SK-N-SH (cell line): ENCODE data around the gene USP4.

Source experiments
- CHD2 ChIP-seq: fragments of 150-350 bp; IDR thresholded peaks from 2 replicates; pipeline ENCODE4 v1.6.1; 2018; ENCODE audit warnings: low read length; ENCODE audit not compliant: partially characterized antibody
- CTCF ChIP-seq: fragments of 200-600 bp; sonication (generic); IDR thresholded peaks from 2 replicates; pipeline ENCODE4 v1.6.1; 2017; ENCODE audit warnings: antibody characterized with exemption, mild to moderate bottlenecking, moderate library complexity
- EP300 ChIP-seq, 2 experiments: IDR thresholded peaks; 2 replicates each; pipeline versions ENCODE4 v1.4.0 to v1.6.1; 2012; ENCODE audit warnings: borderline replicate concordance in 1 of 2, low read depth in 1 of 2, low read length in 1 of 2
- NRF1 ChIP-seq: IDR thresholded peaks from 2 replicates; pipeline ENCODE4 v1.6.1; 2012; ENCODE audit warnings: low read depth, mild to moderate bottlenecking, low read length
- PBX3 ChIP-seq: IDR thresholded peaks from 2 replicates; pipeline ENCODE4; 2012
- REST ChIP-seq: IDR thresholded peaks from 2 replicates; pipeline ENCODE4 v1.6.1; 2012; ENCODE audit warnings: mild to moderate bottlenecking, low read depth, low read length, moderate library complexity
- TCF12 ChIP-seq: IDR thresholded peaks from 2 replicates; pipeline ENCODE4 v1.4.0; 2012
- USF1 ChIP-seq: IDR thresholded peaks from 2 replicates; pipeline ENCODE4 v1.4.0; 2012; ENCODE audit warnings: low read depth, borderline replicate concordance
- YY1 ChIP-seq: IDR thresholded peaks from 2 replicates; pipeline ENCODE4 v1.4.0; 2012; ENCODE audit warnings: low read depth, mild to moderate bottlenecking

- TF ChIP-seq TCF12 (no peak), YY1 (no peak), NRF1 (no peak), CHD2 (no peak), CTCF (no peak), PBX3 (no peak), EP300 (IDR thresholded peaks at IDR 0.05; ENCODE audit: borderline replicate concordance in 1 of 2, low read depth in 1 of 2, low read length in 1 of 2) (no peak), REST (no peak), USF1 (no peak)
Observed at GRCh38 chr3:49346797-49347251, 7.0 kb upstream of the USP4 start.
